Esophagus muscularis mucosa (tissue), 4 donors: ENCODE measurements around the gene IRGQ. TPM values are rescaled to one million over a fixed set of nuclear protein-coding genes. Genes with fewer than 3 reads are reported as not detected.
A peak's percentile ranks its signal among the peaks of the same experiment; 100 is the strongest.

Source experiments
- DNase-seq: peaks from one replicate; pipeline ENCODE4 v3.0.0-alpha.2; 2017; ENCODE audit errors: extremely low spot score
- H3K27ac ChIP-seq, 4 donors: fragments of 200-600 bp; sonication (generic); replicated peaks in 1 of 4; 1 replicate in 3 of 4; 2 replicates in 1 of 4; pipeline ENCODE4 v1.5.1; 2016 to 2019; ENCODE audit warnings: mild to moderate bottlenecking in 1 of 4
- H3K27me3 ChIP-seq, 4 donors: fragments of 200-600 bp; sonication (generic); one replicate each; pipeline versions ENCODE4 v1.5.1 to v1.6.0; 2016 to 2019
- H3K36me3 ChIP-seq, 4 donors: fragments of 200-600 bp; sonication (generic); one replicate each; pipeline ENCODE4 v1.5.1; 2016 to 2019
- H3K4me1 ChIP-seq, 4 donors: fragments of 200-600 bp; sonication (generic); one replicate each; pipeline ENCODE4 v1.5.1; 2016 to 2019
- H3K4me3 ChIP-seq, 4 donors: fragments of 200-600 bp; sonication (generic); 1 replicate in 2 of 4; 2 replicates in 2 of 4; pipeline ENCODE4 v1.5.1; 2016 to 2019; ENCODE audit warnings: mild to moderate bottlenecking in 4 of 4, moderate library complexity in 1 of 4
- H3K9me3 ChIP-seq, 4 donors: fragments of 200-600 bp; sonication (generic); 1 replicate in 3 of 4; 2 replicates in 1 of 4; pipeline ENCODE4 v1.5.1; 2016 to 2019
- EP300 ChIP-seq: sonication (generic); formaldehyde crosslinking; IDR thresholded peaks from one replicate; pipeline ENCODE4 v1.6.1; 2017; ENCODE audit warnings: antibody characterized with exemption
- POLR2A ChIP-seq: fragments of 450-650 bp; IDR thresholded peaks from one replicate; pipeline ENCODE4 v1.6.1; 2017; ENCODE audit warnings: antibody characterized with exemption, moderate library complexity, mild to moderate bottlenecking, low read depth
- POLR2AphosphoS5 ChIP-seq, 2 donors: sonication (generic); formaldehyde crosslinking; IDR thresholded peaks; one replicate each; pipeline ENCODE4 v1.6.1; 2017; ENCODE audit warnings: antibody characterized with exemption in 2 of 2
- WGBS: methylation state at CpG from one replicate; pipeline ENCODE4 v1.1.5; 2018; 5-methylcytosine and 5-hydroxymethylcytosine counted together
- intact Hi-C: fragments of 100-400 bp; cut with DNase I; formaldehyde crosslinking; loops from one replicate; pipeline ENCODE4 v1.15.1; 2023
- total RNA-seq, 4 donors: library from RNA; depleted of rRNA; stranded (reverse); fragments of >200 nt; gene quantifications; one replicate each; pipeline versions ENCODE4 v1.1.0 to v1.2.1, GENCODE V29; 2016
- TF ChIP-seq, protein P1 (sequence below), 3 experiments: fragments of 200-600 bp in 2 of 3; fragments of 450-650 bp in 1 of 3; sonication (generic) in 2 of 3; IDR thresholded peaks; one replicate each; pipeline ENCODE4 v1.5.1; 2017 to 2019; ENCODE audit warnings: antibody characterized with exemption in 3 of 3, mild to moderate bottlenecking in 2 of 3, moderate library complexity in 1 of 3

The IRGQ gene
- total RNA-seq, 4 donors from 2014 or later: 20.3 to 36.0 (median 28.6) TPM

DNA sequence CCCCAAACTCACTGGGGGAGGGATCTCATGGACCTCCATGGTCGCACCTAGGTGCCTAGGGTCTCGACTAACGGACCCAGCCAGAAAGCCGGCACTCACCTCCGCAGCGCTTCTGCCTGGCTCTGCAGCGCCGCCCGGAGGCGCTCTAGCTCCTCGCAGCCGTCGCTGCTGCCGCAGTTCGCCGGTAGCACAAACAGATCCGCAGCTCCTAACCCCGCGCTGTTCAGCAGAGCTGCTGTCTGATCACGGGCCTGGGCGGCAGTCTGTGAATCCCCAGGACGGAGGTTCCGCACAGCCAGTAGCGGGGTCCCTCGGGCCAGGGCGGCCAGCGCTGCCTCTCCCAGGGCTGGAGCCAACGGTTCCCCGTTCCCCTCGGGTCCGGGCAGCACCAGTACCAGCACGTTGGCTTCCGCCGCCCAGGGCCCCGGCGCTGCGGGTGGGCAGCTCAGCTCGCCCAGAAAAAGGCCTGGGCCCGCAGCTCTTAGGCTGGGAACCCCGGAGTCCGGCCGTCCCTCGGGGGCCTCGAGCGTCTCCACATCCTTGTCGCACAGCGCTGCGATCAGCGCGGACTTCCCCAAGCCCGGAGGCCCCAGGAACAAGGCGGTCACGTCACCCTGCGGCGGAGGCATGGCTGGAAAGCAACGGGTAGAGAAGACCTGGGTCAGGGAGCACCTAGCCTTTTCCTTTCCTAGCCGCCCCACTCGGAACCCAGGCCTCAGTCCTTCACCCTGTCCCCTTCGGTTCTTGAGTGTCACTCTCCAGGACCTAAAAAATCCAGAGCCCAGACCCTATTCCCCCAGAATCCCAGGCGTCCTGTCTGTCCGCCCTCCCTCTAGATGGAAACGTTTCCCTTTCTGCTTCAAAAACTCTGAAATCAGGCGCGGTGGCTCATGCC is 977 bp downstream of the IRGQ start:
- H3K36me3 ChIP-seq: peaks cover 25 to 66% (median 54%) of the 10 kb centered on the region in 4 donors
- no peak for TF ChIP-seq EP300
- TF ChIP-seq POLR2AphosphoS5 (IDR thresholded peaks at IDR 0.05): no peak
- TF ChIP-seq, protein P1, sequence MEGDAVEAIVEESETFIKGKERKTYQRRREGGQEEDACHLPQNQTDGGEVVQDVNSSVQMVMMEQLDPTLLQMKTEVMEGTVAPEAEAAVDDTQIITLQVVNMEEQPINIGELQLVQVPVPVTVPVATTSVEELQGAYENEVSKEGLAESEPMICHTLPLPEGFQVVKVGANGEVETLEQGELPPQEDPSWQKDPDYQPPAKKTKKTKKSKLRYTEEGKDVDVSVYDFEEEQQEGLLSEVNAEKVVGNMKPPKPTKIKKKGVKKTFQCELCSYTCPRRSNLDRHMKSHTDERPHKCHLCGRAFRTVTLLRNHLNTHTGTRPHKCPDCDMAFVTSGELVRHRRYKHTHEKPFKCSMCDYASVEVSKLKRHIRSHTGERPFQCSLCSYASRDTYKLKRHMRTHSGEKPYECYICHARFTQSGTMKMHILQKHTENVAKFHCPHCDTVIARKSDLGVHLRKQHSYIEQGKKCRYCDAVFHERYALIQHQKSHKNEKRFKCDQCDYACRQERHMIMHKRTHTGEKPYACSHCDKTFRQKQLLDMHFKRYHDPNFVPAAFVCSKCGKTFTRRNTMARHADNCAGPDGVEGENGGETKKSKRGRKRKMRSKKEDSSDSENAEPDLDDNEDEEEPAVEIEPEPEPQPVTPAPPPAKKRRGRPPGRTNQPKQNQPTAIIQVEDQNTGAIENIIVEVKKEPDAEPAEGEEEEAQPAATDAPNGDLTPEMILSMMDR (IDR thresholded peaks at IDR 0.05): peak; percentile 49 to 64 (median 50)
- WGBS: 3% methylated on average over 34 of the region's 64 CpGs
- no peak for DNase-seq
- no peaks in the 10 kb centered on the region for H3K9me3 ChIP-seq
- peaks cover 33 to 59% (median 50%) of the 10 kb centered on the region in 4 donors for H3K4me1 ChIP-seq
- H3K27me3 ChIP-seq: no peaks in the 10 kb centered on the region
- peak overlapping the region; percentile 58 to 71 (median 70) for H3K4me3 ChIP-seq
- peak overlapping the region; percentile 88 to 98 (median 94) for H3K27ac ChIP-seq
- intact Hi-C loops: loop anchor here (2.0 to 5.0 kb wide), 2 partner anchors 18 to 58 kb away; no protein-coding TSS in a partner anchor

DNA sequence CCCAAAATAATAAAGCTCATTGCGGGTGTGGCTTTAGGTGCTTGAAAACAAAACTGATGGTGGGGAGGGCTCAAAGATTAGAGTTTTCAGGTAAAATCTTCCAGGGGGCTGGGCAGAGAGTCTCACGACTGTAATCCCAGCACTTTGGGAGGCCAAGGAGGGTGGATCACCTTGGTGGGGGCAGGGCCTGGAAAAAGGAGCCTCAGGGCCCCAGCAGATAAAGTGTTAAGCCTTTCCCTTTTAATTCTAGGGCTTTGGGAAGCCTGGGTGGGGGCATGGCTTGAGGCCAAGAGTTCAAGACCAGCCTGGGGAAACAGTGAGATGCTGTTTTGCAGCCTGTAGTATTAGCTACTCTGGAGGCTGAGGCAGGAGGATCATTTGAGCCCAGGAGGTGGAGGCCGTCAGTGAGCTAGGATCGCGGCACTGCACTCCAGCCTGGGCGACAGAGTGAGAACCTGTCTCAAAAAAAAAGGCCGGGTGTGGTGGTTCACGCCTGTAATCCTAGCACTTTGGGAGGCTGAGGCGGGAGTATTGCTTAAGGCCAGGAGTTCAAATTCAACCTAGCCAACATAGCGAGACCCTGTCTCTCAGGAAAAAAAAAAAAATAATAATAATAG is 1.7 kb downstream of the IRGQ start:
- no peak for DNase-seq
- no peaks in the 10 kb centered on the region for H3K9me3 ChIP-seq
- TF ChIP-seq, protein P1 (IDR thresholded peaks at IDR 0.05): no peak
- no peak for TF ChIP-seq POLR2A
- no peak for TF ChIP-seq POLR2AphosphoS5 (IDR thresholded peaks at IDR 0.05)
- no peak for TF ChIP-seq EP300
- peaks cover 27 to 66% (median 53%) of the 10 kb centered on the region in 4 donors for H3K36me3 ChIP-seq
- WGBS: 86% methylated on average over 10 of the region's 10 CpGs
- peak overlapping the region; percentile 58 to 71 (median 70) for H3K4me3 ChIP-seq
- peaks cover 33 to 59% (median 49%) of the 10 kb centered on the region in 4 donors for H3K4me1 ChIP-seq
- peak overlapping the region; percentile 88 to 98 (median 94) for H3K27ac ChIP-seq
- H3K27me3 ChIP-seq: no peaks in the 10 kb centered on the region
- intact Hi-C loops: loop anchor here (2.0 kb wide), 1 partner anchor 17 kb away; no protein-coding TSS in a partner anchor

DNA sequence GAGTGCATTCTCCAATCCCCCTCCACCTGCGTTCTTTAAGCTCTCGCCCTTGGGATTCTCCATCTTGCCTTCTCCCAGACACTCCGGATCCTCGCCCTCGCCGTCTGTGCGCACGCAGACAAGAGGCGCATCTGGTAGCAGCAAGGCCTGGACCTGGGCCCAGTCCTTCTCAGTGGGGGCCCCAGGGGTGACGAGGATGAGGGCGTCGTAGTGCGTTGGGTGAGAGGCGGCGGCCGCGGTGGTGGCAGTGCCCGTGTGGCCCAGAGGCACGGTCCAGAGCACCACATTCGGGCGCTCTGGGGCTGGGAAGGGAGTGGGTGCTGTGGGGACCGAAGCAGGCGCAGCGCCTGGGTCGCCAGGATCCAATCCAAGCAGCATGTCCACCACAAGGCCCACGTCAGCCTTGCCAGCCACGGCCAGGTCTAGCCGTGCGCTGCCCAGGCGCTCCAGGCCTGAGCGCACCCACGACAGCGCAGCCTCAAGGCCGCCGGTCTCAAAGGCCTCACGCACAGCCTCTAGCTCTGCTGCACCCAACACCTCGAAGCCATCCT is 3.1 kb downstream of the IRGQ start:
- Histone ChIP-seq H3K4me3 (no peak overlapping the region), H3K9me3 (no peaks in the 10 kb centered on the region), H3K27me3 (no peaks in the 10 kb centered on the region), H3K4me1 (peaks cover 32 to 53% (median 44%) of the 10 kb centered on the region in 4 donors), H3K36me3 (peaks cover 27 to 65% (median 48%) of the 10 kb centered on the region in 4 donors), H3K27ac (no peak overlapping the region)
- TF ChIP-seq POLR2AphosphoS5 (IDR thresholded peaks at IDR 0.05) (no peak), EP300 (no peak), POLR2A (no peak)
- TF ChIP-seq, protein P1 (IDR thresholded peaks at IDR 0.05): no peak
- DNase-seq: no peak
- WGBS: 97% methylated on average over 30 of the region's 37 CpGs
- intact Hi-C loops: no loop called here

DNA sequence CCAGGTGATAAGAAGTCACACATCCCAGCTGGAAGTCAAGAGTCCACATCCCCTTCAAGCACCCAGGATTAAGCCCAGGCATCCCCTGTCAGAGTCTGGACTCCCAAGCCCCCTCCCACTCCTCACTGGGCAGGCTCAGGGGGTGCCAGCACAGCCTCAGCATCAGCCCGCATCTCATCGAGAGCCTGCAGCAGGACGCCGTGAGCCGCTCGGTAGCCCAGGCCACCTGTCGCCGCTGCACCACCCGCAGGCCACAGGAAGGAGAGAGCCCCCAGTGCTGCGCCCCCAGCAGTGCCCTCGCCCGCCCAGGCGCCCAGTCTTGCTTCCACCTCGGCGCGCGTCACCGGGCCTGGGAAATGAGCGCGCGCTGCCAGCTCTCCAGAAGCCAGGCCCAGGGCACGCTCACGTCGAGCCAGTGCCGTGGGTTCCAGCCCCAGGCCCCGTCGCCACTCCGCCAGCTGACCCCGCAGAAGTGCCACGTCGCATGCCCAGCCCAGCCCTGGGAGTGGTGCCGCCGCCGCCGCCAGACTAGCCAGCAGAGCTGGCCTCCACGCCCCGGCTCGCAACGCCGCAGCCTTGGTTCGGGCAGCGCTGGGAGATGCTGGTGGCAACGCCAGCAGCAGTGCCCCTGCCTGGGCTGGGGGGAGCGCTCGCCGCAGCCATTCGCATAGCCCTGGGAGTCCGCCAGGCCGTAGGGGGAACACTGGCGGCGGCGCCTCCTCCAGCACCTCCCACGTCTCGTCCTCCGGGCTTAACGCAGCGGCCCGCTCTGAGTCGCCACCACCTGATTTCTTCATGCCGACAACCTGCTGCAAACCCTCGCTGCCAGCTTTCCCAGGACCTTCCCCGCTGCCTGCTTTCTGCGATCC is 3.8 kb downstream of the IRGQ start:
- Histone ChIP-seq H3K4me3 (no peak overlapping the region), H3K9me3 (no peaks in the 10 kb centered on the region), H3K36me3 (peaks cover 27 to 65% (median 48%) of the 10 kb centered on the region in 4 donors), H3K27ac (no peak overlapping the region), H3K4me1 (peaks cover 24 to 46% (median 36%) of the 10 kb centered on the region in 4 donors), H3K27me3 (no peaks in the 10 kb centered on the region)
- intact Hi-C loops: no loop called here
- 94% methylated on average over 38 of the region's 63 CpGs for WGBS
- TF ChIP-seq POLR2AphosphoS5 (IDR thresholded peaks at IDR 0.05): no peak
- no peak for TF ChIP-seq EP300
- no peak for TF ChIP-seq POLR2A
- TF ChIP-seq, protein P1 (IDR thresholded peaks at IDR 0.05): no peak
- no peak for DNase-seq
